Measurements from ENCODE around the gene GPR25.
"Not testable (repeated sequence)": the region's sequence is repeated elsewhere in the genome, so short reads cannot be mapped to it uniquely, and the experiment has no call there.

The GPR25 gene

GRCh38 chr1:200895801-200896530 lies 23.2 kb downstream of the GPR25 start:
- DNase-seq, result no peak

- DNase-seq, result peak; percentile 41
These were observed 23.9 kb downstream of the GPR25 start for GRCh38 chr1:200896531-200897196.

GRCh38 chr1:200897259-200897658 lies 24.5 kb downstream of the GPR25 start:
- no peak for DNase-seq

GRCh38 chr1:200899015-200899386 lies 26.2 kb downstream of the GPR25 start:
- DNase-seq, result no peak

GRCh38 chr1:200899451-200899915 lies 26.7 kb downstream of the GPR25 start:
- no peak for DNase-seq

GRCh38 chr1:200899954-200900867 lies 27.4 kb downstream of the GPR25 start:
- DNase-seq, result no peak

GRCh38 chr1:200900877-200901276 lies 28.1 kb downstream of the GPR25 start:
- DNase-seq, result no peak

GRCh38 chr1:200901350-200901749 lies 28.6 kb downstream of the GPR25 start:
- no peak for DNase-seq

GRCh38 chr1:200901796-200902444 lies 29.1 kb downstream of the GPR25 start:
- DNase-seq, result no peak

- no peak for DNase-seq
These were observed 31.0 kb downstream of the GPR25 start for GRCh38 chr1:200903793-200904192.

GRCh38 chr1:200904772-200905171 lies 32.0 kb downstream of the GPR25 start:
- DNase-seq, result no peak

- no peak for DNase-seq
These were observed 32.8 kb downstream of the GPR25 start for GRCh38 chr1:200905411-200906052.

GRCh38 chr1:200906491-200906890 lies 33.7 kb downstream of the GPR25 start:
- no peak for DNase-seq

- DNase-seq, result peak; percentile 86
These were observed 34.9 kb downstream of the GPR25 start for GRCh38 chr1:200907611-200908097.

- DNase-seq, result no peak
These were observed 35.5 kb downstream of the GPR25 start for GRCh38 chr1:200908191-200908868.

GRCh38 chr1:200909071-200909470 lies 36.3 kb downstream of the GPR25 start:
- no peak for DNase-seq

GRCh38 chr1:200909757-200910239 lies 37.0 kb downstream of the GPR25 start:
- no peak for DNase-seq

GRCh38 chr1:200911361-200911760 lies 38.6 kb downstream of the GPR25 start:
- DNase-seq, result no peak

GRCh38 chr1:200911936-200912335 lies 39.2 kb downstream of the GPR25 start:
- DNase-seq, result not testable (repeated sequence)

- no peak for DNase-seq
These were observed 40.1 kb downstream of the GPR25 start for GRCh38 chr1:200912737-200913407.

GRCh38 chr1:200916152-200916551 lies 43.4 kb downstream of the GPR25 start:
- DNase-seq, result no peak
